Measurements from ENCODE around the gene LRRC59. TPM values are rescaled to one million over a fixed set of nuclear protein-coding genes. Genes with fewer than 3 reads are reported as not detected.

The LRRC59 gene
- total and polyA plus RNA-seq, 2 of the 13 experiments (the other 11 are each of a cell fraction or from before 2014, with no cell fraction given) = 87.3 to 222 TPM

DNA sequence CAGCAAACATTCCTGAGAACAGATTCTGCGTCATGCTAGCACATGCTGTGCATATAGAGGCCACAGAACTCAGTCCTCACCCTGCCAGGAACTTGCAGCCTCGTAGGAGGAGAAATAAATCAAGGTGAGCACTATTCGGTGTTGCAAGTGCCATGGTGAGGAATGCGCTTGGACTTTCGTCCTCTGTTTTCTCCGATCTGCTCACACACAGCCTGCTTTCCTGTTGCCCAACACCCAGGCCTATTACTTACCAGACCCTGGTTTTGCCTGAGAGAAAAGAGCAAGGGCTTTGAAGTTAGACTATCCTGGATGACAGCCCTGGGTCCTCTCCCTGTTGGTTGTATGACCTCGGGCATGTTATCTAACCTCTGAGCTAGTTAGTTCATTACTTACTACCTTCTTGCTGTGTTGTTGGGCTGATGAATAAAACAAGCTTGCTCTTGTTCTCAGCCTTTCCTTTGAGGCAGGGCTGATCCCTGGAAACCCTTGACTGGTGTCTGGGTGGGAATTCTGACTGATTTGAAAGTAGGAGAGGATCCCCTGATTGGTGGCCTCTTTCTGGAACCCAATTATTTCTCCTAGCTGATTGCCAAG, 31.6 kb upstream of the LRRC59 start (continued):
- TF ChIP-seq, protein P1, sequence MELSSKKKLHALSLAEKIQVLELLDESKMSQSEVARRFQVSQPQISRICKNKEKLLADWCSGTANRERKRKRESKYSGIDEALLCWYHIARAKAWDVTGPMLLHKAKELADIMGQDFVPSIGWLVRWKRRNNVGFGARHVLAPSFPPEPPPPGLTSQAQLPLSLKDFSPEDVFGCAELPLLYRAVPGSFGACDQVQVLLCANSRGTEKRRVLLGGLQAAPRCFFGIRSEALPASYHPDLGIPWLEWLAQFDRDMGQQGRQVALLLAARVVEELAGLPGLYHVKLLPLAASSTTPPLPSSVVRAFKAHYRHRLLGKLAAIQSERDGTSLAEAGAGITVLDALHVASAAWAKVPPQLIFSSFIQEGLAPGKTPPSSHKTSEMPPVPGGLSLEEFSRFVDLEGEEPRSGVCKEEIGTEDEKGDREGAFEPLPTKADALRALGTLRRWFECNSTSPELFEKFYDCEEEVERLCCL (CRISPR knock-in tag; IDR thresholded peaks at IDR 0.05; ENCODE audit: borderline replicate concordance) = no peak
- TF ChIP-seq, protein P2, sequence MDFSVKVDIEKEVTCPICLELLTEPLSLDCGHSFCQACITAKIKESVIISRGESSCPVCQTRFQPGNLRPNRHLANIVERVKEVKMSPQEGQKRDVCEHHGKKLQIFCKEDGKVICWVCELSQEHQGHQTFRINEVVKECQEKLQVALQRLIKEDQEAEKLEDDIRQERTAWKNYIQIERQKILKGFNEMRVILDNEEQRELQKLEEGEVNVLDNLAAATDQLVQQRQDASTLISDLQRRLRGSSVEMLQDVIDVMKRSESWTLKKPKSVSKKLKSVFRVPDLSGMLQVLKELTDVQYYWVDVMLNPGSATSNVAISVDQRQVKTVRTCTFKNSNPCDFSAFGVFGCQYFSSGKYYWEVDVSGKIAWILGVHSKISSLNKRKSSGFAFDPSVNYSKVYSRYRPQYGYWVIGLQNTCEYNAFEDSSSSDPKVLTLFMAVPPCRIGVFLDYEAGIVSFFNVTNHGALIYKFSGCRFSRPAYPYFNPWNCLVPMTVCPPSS (IDR thresholded peaks at IDR 0.05) = no peak
- TF ChIP-seq GATA4 (IDR thresholded peaks at IDR 0.05; ENCODE audit: borderline replicate concordance, low read depth) (no peak), SCMH1 (CRISPR knock-in tag; IDR thresholded peaks at IDR 0.05; ENCODE audit: borderline replicate concordance) (no peak), ERF (CRISPR knock-in tag; IDR thresholded peaks at IDR 0.05) (peak; percentile 97), RBM22 (optimal IDR thresholded peaks at IDR 0.05; ENCODE audit: low read length) (peak; percentile 37), ZNF678 (CRISPR knock-in tag; IDR thresholded peaks at IDR 0.05) (peak; percentile 37; the same call in 1 of the 2 replicates), PHF20 (CRISPR knock-in tag; IDR thresholded peaks at IDR 0.05) (peak; percentile 45; the same call in 1 of the 2 replicates), RORA (CRISPR knock-in tag; IDR thresholded peaks at IDR 0.05) (no peak), NFE2L2 (IDR thresholded peaks at IDR 0.05; ENCODE audit: low read length) (no peak), RFX5 (IDR thresholded peaks at IDR 0.05; ENCODE audit: low read depth, low read length) (no peak), FOXC1 (CRISPR knock-in tag; IDR thresholded peaks at IDR 0.05; ENCODE audit: borderline replicate concordance) (peak; percentile 85; the same call in 1 of the 2 replicates), HOXA5 (CRISPR knock-in tag; IDR thresholded peaks at IDR 0.05) (no peak; the same call in 1 of the 2 replicates), ZNF788 (CRISPR knock-in tag; IDR thresholded peaks at IDR 0.05; ENCODE audit: borderline replicate concordance) (peak; percentile 93; the same call in 1 of the 2 replicates), TRIM24 (CRISPR knock-in tag; IDR thresholded peaks at IDR 0.05) (peak; percentile 87), HMG20A (CRISPR knock-in tag; IDR thresholded peaks at IDR 0.05; ENCODE audit: borderline replicate concordance) (peak; percentile 97)
- TF ChIP-seq, protein P3, sequence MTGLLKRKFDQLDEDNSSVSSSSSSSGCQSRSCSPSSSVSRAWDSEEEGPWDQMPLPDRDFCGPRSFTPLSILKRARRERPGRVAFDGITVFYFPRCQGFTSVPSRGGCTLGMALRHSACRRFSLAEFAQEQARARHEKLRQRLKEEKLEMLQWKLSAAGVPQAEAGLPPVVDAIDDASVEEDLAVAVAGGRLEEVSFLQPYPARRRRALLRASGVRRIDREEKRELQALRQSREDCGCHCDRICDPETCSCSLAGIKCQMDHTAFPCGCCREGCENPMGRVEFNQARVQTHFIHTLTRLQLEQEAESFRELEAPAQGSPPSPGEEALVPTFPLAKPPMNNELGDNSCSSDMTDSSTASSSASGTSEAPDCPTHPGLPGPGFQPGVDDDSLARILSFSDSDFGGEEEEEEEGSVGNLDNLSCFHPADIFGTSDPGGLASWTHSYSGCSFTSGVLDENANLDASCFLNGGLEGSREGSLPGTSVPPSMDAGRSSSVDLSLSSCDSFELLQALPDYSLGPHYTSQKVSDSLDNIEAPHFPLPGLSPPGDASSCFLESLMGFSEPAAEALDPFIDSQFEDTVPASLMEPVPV (CRISPR knock-in tag; IDR thresholded peaks at IDR 0.05) = peak; percentile 89
- TF ChIP-seq, protein P4, sequence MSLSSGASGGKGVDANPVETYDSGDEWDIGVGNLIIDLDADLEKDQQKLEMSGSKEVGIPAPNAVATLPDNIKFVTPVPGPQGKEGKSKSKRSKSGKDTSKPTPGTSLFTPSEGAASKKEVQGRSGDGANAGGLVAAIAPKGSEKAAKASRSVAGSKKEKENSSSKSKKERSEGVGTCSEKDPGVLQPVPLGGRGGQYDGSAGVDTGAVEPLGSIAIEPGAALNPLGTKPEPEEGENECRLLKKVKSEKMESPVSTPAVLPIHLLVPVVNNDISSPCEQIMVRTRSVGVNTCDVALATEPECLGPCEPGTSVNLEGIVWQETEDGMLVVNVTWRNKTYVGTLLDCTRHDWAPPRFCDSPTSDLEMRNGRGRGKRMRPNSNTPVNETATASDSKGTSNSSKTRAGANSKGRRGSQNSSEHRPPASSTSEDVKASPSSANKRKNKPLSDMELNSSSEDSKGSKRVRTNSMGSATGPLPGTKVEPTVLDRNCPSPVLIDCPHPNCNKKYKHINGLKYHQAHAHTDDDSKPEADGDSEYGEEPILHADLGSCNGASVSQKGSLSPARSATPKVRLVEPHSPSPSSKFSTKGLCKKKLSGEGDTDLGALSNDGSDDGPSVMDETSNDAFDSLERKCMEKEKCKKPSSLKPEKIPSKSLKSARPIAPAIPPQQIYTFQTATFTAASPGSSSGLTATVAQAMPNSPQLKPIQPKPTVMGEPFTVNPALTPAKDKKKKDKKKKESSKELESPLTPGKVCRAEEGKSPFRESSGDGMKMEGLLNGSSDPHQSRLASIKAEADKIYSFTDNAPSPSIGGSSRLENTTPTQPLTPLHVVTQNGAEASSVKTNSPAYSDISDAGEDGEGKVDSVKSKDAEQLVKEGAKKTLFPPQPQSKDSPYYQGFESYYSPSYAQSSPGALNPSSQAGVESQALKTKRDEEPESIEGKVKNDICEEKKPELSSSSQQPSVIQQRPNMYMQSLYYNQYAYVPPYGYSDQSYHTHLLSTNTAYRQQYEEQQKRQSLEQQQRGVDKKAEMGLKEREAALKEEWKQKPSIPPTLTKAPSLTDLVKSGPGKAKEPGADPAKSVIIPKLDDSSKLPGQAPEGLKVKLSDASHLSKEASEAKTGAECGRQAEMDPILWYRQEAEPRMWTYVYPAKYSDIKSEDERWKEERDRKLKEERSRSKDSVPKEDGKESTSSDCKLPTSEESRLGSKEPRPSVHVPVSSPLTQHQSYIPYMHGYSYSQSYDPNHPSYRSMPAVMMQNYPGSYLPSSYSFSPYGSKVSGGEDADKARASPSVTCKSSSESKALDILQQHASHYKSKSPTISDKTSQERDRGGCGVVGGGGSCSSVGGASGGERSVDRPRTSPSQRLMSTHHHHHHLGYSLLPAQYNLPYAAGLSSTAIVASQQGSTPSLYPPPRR (CRISPR knock-in tag; IDR thresholded peaks at IDR 0.05; ENCODE audit: borderline replicate concordance) = peak; percentile 88
- TF ChIP-seq, protein P5, sequence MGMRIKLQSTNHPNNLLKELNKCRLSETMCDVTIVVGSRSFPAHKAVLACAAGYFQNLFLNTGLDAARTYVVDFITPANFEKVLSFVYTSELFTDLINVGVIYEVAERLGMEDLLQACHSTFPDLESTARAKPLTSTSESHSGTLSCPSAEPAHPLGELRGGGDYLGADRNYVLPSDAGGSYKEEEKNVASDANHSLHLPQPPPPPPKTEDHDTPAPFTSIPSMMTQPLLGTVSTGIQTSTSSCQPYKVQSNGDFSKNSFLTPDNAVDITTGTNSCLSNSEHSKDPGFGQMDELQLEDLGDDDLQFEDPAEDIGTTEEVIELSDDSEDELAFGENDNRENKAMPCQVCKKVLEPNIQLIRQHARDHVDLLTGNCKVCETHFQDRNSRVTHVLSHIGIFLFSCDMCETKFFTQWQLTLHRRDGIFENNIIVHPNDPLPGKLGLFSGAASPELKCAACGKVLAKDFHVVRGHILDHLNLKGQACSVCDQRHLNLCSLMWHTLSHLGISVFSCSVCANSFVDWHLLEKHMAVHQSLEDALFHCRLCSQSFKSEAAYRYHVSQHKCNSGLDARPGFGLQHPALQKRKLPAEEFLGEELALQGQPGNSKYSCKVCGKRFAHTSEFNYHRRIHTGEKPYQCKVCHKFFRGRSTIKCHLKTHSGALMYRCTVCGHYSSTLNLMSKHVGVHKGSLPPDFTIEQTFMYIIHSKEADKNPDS (CRISPR knock-in tag; IDR thresholded peaks at IDR 0.05) = peak; percentile 75

Measured in HepG2 (cell line).